K562 (cell line): Measurements from ENCODE around the gene MT2A. TPM values are rescaled to one million over a fixed set of nuclear protein-coding genes. Genes with fewer than 3 reads are reported as not detected.

ENCODE experiments used
- ATAC-seq: fragments of 200-7000 bp; cut with Tn5 transposase; 3 replicates; pipeline ENCODE4 v1.9.1; 2020; ENCODE audit warnings: moderate library complexity
- BruUV-seq: library from RNA; stranded (reverse); fragments of 400-500 nt; replicated peaks from 2 replicates; lab custom pipeline; 2021; lab: Mats Ljungman, UMichigan
- CTCF ChIA-PET: fragments of 300-600 bp; formaldehyde crosslinking; extraction: SDS; loops from one replicate; lab custom pipeline; 2021; ENCODE audit warnings: low intra/inter-chr PET ratio; lab: Yijun Ruan, JAX
- POLR2A ChIA-PET: fragments of 300-600, 350-650 bp; sonication (Branson Sonifier 250); formaldehyde crosslinking; extraction: SDS; loops from one replicate; lab custom pipeline; 2021; ENCODE audit warnings: antibody characterized with exemption, inconsistent platforms; lab: Yijun Ruan, JAX
- DNase-seq, 4 experiments: peaks; one replicate each; pipeline versions ENCODE4 v3.0.0 to v3.0.0-alpha.2; 2011 to 2018; ENCODE audit warnings: low spot score in 3 of 4, mixed read lengths in 3 of 4; ENCODE audit errors: extremely low read depth in 1 of 4
- FAIRE-seq: peaks from 2 replicates; lab custom pipeline; 2011; peaks lifted over from hg19 to GRCh38; lab: Jason Lieb, UNC
- H2AFZ ChIP-seq: 2 replicates; pipeline ENCODE4 v1.6.0; 2011; ENCODE audit warnings: low read depth, low read length, control low read depth, inconsistent platforms
- H3K27ac ChIP-seq: fragments of 200-600 bp; 3 replicates; pipeline ENCODE4 v1.8.0; 2011; ENCODE audit warnings: low read depth, mild to moderate bottlenecking, control low read depth, inconsistent platforms, low read length, moderate library complexity, mixed read lengths; ENCODE audit errors: extremely low read depth
- H3K27me3 ChIP-seq, 2 experiments: fragments of 300-600 bp in 1 of 2; 2 replicates in 1 of 2; 3 replicates in 1 of 2; pipeline versions ENCODE4 v1.6.0 to v1.8.0; 2011; ENCODE audit warnings: inconsistent platforms in 2 of 2, low read length in 2 of 2, mild to moderate bottlenecking in 1 of 2, mixed read lengths in 1 of 2, moderate library complexity in 1 of 2; ENCODE audit not compliant: control insufficient read depth in 2 of 2, insufficient read depth in 2 of 2
- H3K36me3 ChIP-seq: fragments of 300-600 bp; 3 replicates; pipeline ENCODE4 v1.8.0; 2011; ENCODE audit warnings: mild to moderate bottlenecking, low read length, inconsistent platforms; ENCODE audit not compliant: control insufficient read depth, insufficient read depth
- H3K4me1 ChIP-seq, 2 experiments: fragments of 200-600 bp in 1 of 2; replicated peaks in 1 of 2; 2 replicates in 1 of 2; 3 replicates in 1 of 2; pipeline versions ENCODE4 v1.5.1 to v1.8.0; 2011; ENCODE audit warnings: inconsistent platforms in 2 of 2, low read length in 2 of 2, mild to moderate bottlenecking in 1 of 2, mixed read lengths in 1 of 2, moderate library complexity in 1 of 2; ENCODE audit not compliant: control insufficient read depth in 2 of 2, insufficient read depth in 2 of 2
- H3K4me2 ChIP-seq: 2 replicates; pipeline ENCODE4 v1.6.1; 2011; ENCODE audit warnings: low read length, control low read depth, inconsistent platforms, mixed read lengths; ENCODE audit not compliant: insufficient read depth
- H3K4me3 ChIP-seq: fragments of 200-600 bp; sonication (generic), shearing (Covaris generic); 2 replicates; pipeline ENCODE4 v1.5.1; 2016; ENCODE audit warnings: control low read depth, inconsistent platforms
- H3K79me2 ChIP-seq: fragments of 200-600 bp; 3 replicates; pipeline ENCODE4 v1.8.0; 2011; ENCODE audit warnings: low read length, inconsistent platforms; ENCODE audit not compliant: control insufficient read depth, insufficient read depth
- H3K9ac ChIP-seq, 2 experiments: 2 replicates each; pipeline versions ENCODE4 v1.6.0 to v1.6.1; 2011; ENCODE audit warnings: low read depth in 2 of 2, low read length in 2 of 2, control low read depth in 1 of 2, inconsistent platforms in 1 of 2, mild to moderate bottlenecking in 1 of 2, mixed read lengths in 1 of 2; ENCODE audit not compliant: insufficient read depth in 1 of 2
- H3K9me1 ChIP-seq: one replicate; pipeline ENCODE4 v1.6.0; 2011; ENCODE audit warnings: inconsistent platforms, mild to moderate bottlenecking, low read length, moderate library complexity; ENCODE audit not compliant: control insufficient read depth, insufficient read depth
- H3K9me3 ChIP-seq: replicated peaks from 2 replicates; pipeline ENCODE4 v1.5.1; 2011; ENCODE audit warnings: low read depth, low read length, inconsistent platforms; ENCODE audit not compliant: control insufficient read depth, insufficient read depth
- H4K20me1 ChIP-seq: replicated peaks from 2 replicates; pipeline ENCODE4 v1.6.1; 2011; ENCODE audit warnings: low read length, inconsistent platforms, mixed read lengths; ENCODE audit not compliant: control insufficient read depth, insufficient read depth
- HCFC1 ChIP-seq: IDR thresholded peaks from 2 replicates; pipeline ENCODE4 v1.6.1; 2012; ENCODE audit warnings: low read depth, low read length, improper control_type of control experiment
- HDAC8 ChIP-seq: fragments of 450-650 bp; IDR thresholded peaks from 2 replicates; pipeline ENCODE4 v1.6.1; 2016; ENCODE audit warnings: mild to moderate bottlenecking, missing genetic modification characterization, moderate library complexity, missing compliant biosample characterization
- PHF21A ChIP-seq: fragments of 450-650 bp; IDR thresholded peaks from 2 replicates; pipeline ENCODE4 v1.6.1; 2017; ENCODE audit warnings: low read depth, borderline replicate concordance
- WGBS: fragments of 100-300 bp; shearing (Covaris generic); methylation state at CpG from one replicate; pipeline ENCODE4 v1.1.6; 2016; ENCODE audit warnings: low coverage, mixed read lengths; ENCODE audit not compliant: insufficient coverage; ENCODE audit errors: missing lambda C conversion rate; 5-methylcytosine and 5-hydroxymethylcytosine counted together
- in situ Hi-C: fragments of 300-500 bp; cut with MboI; formaldehyde crosslinking; loops from 4 replicates; pipeline ENCODE4 v1.15.0; 2018; ENCODE audit warnings: inconsistent platforms, mixed read lengths
- intact Hi-C: fragments of 100-400 bp; cut with micrococcal nuclease; formaldehyde crosslinking; loops from 2 replicates; pipeline ENCODE4 v1.14.2; 2022
- polyA plus RNA-seq, 8 experiments: library from polyadenylated mRNA; depleted of rRNA in 4 of 8; stranded (reverse) in 5 of 8; unstranded in 3 of 8; fragments of >200 nt; fragmentation: Nextera tagmentation in 2 of 8; fragmentation: Illumina TruSeq in 1 of 8; extraction: Ambion mirVana in 2 of 8; extraction: Trizol in 1 of 8; gene quantifications; 2 replicates each; pipeline versions ENCODE4 v1.2.1 to v1.2.3, GENCODE V29; 2011 to 2014; ENCODE audit warnings: inconsistent platforms in 1 of 8, missing spikeins in 1 of 8
- total RNA-seq, 7 experiments: library from RNA; depleted of rRNA in 6 of 7; stranded (reverse); fragments of >200 nt in 6 of 7; fragmentation: Illumina TruSeq in 2 of 7; extraction: Trizol in 2 of 7; gene quantifications; 2 replicates each; pipeline versions ENCODE4 v1.2.1 to v1.2.3, GENCODE V29; 2011 to 2021; ENCODE audit warnings: low replicate concordance in 1 of 7
- TF ChIP-seq, protein P1 (sequence below), 2 experiments: IDR thresholded peaks; 2 replicates each; pipeline ENCODE4 v1.6.1; 2012; ENCODE audit warnings: improper control_type of control experiment in 2 of 2, low read depth in 2 of 2, low read length in 2 of 2, borderline replicate concordance in 1 of 2
- TF ChIP-seq, protein P2 (sequence below), 2 experiments: fragments of 450-650 bp; formaldehyde crosslinking in 1 of 2; IDR thresholded peaks; 2 replicates each; pipeline versions ENCODE4 v1.4.0 to v1.6.1; 2014 to 2020; ENCODE audit warnings: mild to moderate bottlenecking in 2 of 2, borderline replicate concordance in 1 of 2, low read depth in 1 of 2
- TF ChIP-seq, protein P3 (sequence below): fragments of 450-650 bp; IDR thresholded peaks from one replicate; pipeline ENCODE4 v1.6.1; 2018; ENCODE audit warnings: mild to moderate bottlenecking, moderate library complexity; ENCODE audit not compliant: partially characterized antibody

The MT2A gene
- total and polyA plus RNA-seq, 9 of the 15 experiments (the other 6 are each of a cell fraction or from before 2014, with no cell fraction given) = 2.0 to 16.9 (median 8.5) TPM

DNA sequence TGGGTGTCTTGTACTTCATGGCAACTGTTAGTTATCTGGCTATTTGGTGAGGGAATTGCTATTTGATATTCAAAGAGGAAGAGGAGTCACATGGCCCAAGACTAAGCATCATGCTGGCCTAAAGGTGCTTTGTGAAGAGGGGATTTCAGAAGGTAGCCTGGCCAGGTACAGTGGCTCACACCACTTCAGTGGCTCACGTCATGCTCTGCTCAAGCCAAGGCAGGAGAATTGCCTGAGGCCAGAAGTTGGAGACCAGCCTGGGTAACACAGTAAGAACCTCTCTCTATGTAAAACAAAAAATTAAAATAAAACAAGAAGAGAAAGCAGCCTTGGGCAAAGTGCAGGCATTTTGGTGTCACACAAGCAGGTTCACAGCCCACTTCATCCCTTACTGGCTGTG is 36.9 kb downstream of the MT2A start (continued):
- TF ChIP-seq, protein P1, sequence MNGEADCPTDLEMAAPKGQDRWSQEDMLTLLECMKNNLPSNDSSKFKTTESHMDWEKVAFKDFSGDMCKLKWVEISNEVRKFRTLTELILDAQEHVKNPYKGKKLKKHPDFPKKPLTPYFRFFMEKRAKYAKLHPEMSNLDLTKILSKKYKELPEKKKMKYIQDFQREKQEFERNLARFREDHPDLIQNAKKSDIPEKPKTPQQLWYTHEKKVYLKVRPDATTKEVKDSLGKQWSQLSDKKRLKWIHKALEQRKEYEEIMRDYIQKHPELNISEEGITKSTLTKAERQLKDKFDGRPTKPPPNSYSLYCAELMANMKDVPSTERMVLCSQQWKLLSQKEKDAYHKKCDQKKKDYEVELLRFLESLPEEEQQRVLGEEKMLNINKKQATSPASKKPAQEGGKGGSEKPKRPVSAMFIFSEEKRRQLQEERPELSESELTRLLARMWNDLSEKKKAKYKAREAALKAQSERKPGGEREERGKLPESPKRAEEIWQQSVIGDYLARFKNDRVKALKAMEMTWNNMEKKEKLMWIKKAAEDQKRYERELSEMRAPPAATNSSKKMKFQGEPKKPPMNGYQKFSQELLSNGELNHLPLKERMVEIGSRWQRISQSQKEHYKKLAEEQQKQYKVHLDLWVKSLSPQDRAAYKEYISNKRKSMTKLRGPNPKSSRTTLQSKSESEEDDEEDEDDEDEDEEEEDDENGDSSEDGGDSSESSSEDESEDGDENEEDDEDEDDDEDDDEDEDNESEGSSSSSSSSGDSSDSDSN (IDR thresholded peaks at IDR 0.05; ENCODE audit: borderline replicate concordance in 1 of 2, low read depth in 2 of 2, low read length in 2 of 2) = no peak
- TF ChIP-seq, all 486 proteins: peak for 0

DNA sequence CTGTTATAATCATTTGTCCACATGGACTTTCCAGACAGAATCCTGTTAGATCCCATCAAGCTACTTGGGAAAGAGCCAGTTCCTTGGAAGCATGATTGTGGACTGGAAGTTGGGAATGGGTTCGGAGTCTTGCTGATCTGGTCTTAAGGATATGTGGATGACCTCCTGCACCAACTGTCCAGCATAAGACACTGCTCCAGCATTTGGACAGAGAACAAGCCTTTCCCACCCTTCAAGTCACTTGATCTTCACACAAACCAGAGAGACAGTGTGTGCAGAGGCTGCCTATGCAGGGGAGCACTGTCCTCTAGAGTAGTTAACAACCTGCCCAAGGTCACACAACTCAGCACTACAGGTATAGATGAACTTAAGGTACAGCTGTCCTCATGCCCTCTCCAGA is 37.5 kb downstream of the MT2A start:
- Histone ChIP-seq H3K9me1 (no peaks in the 10 kb centered on the region), H2AFZ (no peak overlapping the region), H3K79me2 (no peaks in the 10 kb centered on the region), H3K4me1 (peaks cover 3 to 13% of the 10 kb centered on the region in 2 experiments; a peak in 3 of 5 replicates), H3K27me3 (peaks cover 27 to 57% of the 10 kb centered on the region in 2 experiments), H3K27ac (no peak overlapping the region), H3K9me3 (no peaks in the 10 kb centered on the region), H3K36me3 (no peaks in the 10 kb centered on the region), H3K4me3 (no peak overlapping the region), H3K9ac (no peak overlapping the region), H3K4me2 (no peak overlapping the region), H4K20me1 (no peaks in the 10 kb centered on the region; the same call in 1 of the 2 replicates)
- in situ Hi-C loops = no loop called here
- FAIRE-seq (no peak), DNase-seq (no peak), ATAC-seq (no peak)
- intact Hi-C loops = no loop called here
- ChIA-PET CTCF (no interaction called here), POLR2A (no interaction called here)
- BruUV-seq = no TSS peak
- TF ChIP-seq, protein P2, sequence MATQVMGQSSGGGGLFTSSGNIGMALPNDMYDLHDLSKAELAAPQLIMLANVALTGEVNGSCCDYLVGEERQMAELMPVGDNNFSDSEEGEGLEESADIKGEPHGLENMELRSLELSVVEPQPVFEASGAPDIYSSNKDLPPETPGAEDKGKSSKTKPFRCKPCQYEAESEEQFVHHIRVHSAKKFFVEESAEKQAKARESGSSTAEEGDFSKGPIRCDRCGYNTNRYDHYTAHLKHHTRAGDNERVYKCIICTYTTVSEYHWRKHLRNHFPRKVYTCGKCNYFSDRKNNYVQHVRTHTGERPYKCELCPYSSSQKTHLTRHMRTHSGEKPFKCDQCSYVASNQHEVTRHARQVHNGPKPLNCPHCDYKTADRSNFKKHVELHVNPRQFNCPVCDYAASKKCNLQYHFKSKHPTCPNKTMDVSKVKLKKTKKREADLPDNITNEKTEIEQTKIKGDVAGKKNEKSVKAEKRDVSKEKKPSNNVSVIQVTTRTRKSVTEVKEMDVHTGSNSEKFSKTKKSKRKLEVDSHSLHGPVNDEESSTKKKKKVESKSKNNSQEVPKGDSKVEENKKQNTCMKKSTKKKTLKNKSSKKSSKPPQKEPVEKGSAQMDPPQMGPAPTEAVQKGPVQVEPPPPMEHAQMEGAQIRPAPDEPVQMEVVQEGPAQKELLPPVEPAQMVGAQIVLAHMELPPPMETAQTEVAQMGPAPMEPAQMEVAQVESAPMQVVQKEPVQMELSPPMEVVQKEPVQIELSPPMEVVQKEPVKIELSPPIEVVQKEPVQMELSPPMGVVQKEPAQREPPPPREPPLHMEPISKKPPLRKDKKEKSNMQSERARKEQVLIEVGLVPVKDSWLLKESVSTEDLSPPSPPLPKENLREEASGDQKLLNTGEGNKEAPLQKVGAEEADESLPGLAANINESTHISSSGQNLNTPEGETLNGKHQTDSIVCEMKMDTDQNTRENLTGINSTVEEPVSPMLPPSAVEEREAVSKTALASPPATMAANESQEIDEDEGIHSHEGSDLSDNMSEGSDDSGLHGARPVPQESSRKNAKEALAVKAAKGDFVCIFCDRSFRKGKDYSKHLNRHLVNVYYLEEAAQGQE (IDR thresholded peaks at IDR 0.05; ENCODE audit: borderline replicate concordance) = peak; percentile 54
- TF ChIP-seq, protein P2 (CRISPR knock-in tag; IDR thresholded peaks at IDR 0.05; ENCODE audit: low read depth) = no peak
- TF ChIP-seq, protein P3, sequence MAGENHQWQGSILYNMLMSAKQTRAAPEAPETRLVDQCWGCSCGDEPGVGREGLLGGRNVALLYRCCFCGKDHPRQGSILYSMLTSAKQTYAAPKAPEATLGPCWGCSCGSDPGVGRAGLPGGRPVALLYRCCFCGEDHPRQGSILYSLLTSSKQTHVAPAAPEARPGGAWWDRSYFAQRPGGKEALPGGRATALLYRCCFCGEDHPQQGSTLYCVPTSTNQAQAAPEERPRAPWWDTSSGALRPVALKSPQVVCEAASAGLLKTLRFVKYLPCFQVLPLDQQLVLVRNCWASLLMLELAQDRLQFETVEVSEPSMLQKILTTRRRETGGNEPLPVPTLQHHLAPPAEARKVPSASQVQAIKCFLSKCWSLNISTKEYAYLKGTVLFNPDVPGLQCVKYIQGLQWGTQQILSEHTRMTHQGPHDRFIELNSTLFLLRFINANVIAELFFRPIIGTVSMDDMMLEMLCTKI = no peak
- TF ChIP-seq HCFC1 = no peak
- no peak for TF ChIP-seq HDAC8 (tag)
- TF ChIP-seq PHF21A = no peak
- 0% methylated on average over 1 of the region's 1 CpG for WGBS
